ENCODE measurements around the gene EIF3F.

The EIF3F gene

GRCh38 chr11:8015753-8016239, 28.7 kb downstream of the EIF3F start:
- no peaks in the 10 kb centered on the region for H3K36me3 ChIP-seq (ENCODE audit: control insufficient read depth, insufficient read depth, low read length)
- H3K27me3 ChIP-seq (ENCODE audit: control insufficient read depth, insufficient read depth, low read length), result no peaks in the 10 kb centered on the region
- no peak overlapping the region for H3K9ac ChIP-seq
- H3K4me2 ChIP-seq (ENCODE audit: low read length), result no peak overlapping the region
- no peak overlapping the region for H2AFZ ChIP-seq
- no peaks in the 10 kb centered on the region for H3K79me2 ChIP-seq
- no peak overlapping the region for H3K4me3 ChIP-seq (ENCODE audit: low read depth, low read length)
- H3K9me3 ChIP-seq (ENCODE audit: control insufficient read depth, low read length), result no peaks in the 10 kb centered on the region
- no peak overlapping the region for H3K27ac ChIP-seq
- no peaks in the 10 kb centered on the region for H3K4me1 ChIP-seq
- TF ChIP-seq CTCF (IDR thresholded peaks at IDR 0.05), result no peak

GRCh38 chr11:8016440-8016839, 29.3 kb downstream of the EIF3F start:
- no peaks in the 10 kb centered on the region for H3K27me3 ChIP-seq (ENCODE audit: control insufficient read depth, insufficient read depth, low read length)
- H3K36me3 ChIP-seq (ENCODE audit: control insufficient read depth, insufficient read depth, low read length), result no peaks in the 10 kb centered on the region
- H3K4me2 ChIP-seq (ENCODE audit: low read length), result no peak overlapping the region
- no peak for TF ChIP-seq CTCF (IDR thresholded peaks at IDR 0.05)
- no peaks in the 10 kb centered on the region for H3K9me3 ChIP-seq (ENCODE audit: control insufficient read depth, low read length)
- H3K4me1 ChIP-seq, result no peaks in the 10 kb centered on the region
- H3K79me2 ChIP-seq, result no peaks in the 10 kb centered on the region
- no peak overlapping the region for H3K27ac ChIP-seq
- no peak overlapping the region for H3K4me3 ChIP-seq (ENCODE audit: low read depth, low read length)
- H2AFZ ChIP-seq, result no peak overlapping the region
- H3K9ac ChIP-seq, result no peak overlapping the region

DNA sequence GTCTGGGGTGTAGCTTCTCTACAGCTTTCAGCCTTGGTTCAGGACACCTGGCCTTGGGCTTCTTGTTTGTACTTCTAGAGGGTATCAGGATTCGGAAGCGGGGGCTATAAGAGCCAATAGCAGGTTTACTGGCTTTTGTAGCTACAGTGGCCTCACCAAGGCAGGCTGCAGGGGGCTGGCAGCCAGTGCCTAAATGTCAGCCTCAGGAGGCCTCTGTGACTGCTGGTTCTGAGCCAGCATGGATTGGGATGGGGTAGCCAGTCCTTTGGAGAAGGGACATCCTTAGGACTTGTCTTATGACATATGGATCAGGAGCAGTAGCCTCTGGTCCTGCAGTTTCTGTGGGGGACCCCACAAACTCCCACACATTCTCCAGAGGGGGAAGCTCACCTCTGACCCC, 29.9 kb downstream of the EIF3F start:
- Histone ChIP-seq H3K4me1 (no peaks in the 10 kb centered on the region), H3K9ac (no peak overlapping the region), H2AFZ (no peak overlapping the region), H3K79me2 (peaks cover 1% of the 10 kb centered on the region), H3K27me3 (ENCODE audit: control insufficient read depth, insufficient read depth, low read length) (no peaks in the 10 kb centered on the region), H3K9me3 (ENCODE audit: control insufficient read depth, low read length) (no peaks in the 10 kb centered on the region), H3K36me3 (ENCODE audit: control insufficient read depth, insufficient read depth, low read length) (no peaks in the 10 kb centered on the region), H3K4me3 (ENCODE audit: low read depth, low read length) (no peak overlapping the region), H3K4me2 (ENCODE audit: low read length) (no peak overlapping the region), H3K27ac (no peak overlapping the region)
- TF ChIP-seq CTCF (IDR thresholded peaks at IDR 0.05), result no peak

DNA sequence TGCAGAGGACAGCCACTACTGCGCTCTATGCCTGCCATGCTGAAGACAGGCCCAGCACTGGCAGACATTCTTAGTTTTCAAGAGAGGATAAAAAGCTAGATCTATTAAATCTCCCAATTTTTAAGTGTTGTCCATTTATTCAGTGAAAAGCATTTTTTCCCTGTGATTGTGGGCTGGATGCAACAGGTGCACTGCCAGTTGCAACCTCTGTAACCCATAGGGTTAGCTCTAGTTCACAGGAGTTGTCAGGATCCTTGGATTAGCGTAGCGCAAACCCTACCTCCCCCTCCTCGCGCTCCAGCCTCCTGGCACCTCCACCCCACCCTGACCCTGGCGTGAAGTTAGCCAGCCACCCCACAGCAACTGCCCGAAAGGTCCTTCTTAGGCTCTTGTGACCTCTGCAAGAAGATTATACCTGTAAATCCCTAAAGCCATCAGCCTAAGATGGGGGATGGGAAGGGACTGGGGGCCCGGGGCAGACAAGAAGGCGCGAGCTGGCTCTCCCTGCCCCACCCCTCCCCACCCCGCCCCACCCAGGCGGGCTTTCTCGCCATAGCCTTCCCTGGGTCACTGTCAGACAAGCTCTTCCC, 30.9 kb downstream of the EIF3F start:
- peak overlapping the region; percentile 55 for H3K4me3 ChIP-seq (ENCODE audit: low read depth, low read length)
- peaks cover 4% of the 10 kb centered on the region for H3K79me2 ChIP-seq
- H3K27ac ChIP-seq, result peak overlapping the region; percentile 86
- H2AFZ ChIP-seq, result peak overlapping the region; percentile 90
- no peaks in the 10 kb centered on the region for H3K36me3 ChIP-seq (ENCODE audit: control insufficient read depth, insufficient read depth, low read length)
- no peaks in the 10 kb centered on the region for H3K4me1 ChIP-seq
- no peak overlapping the region for H3K9ac ChIP-seq
- H3K4me2 ChIP-seq (ENCODE audit: low read length), result peak overlapping the region; percentile 68
- H3K27me3 ChIP-seq (ENCODE audit: control insufficient read depth, insufficient read depth, low read length), result no peaks in the 10 kb centered on the region
- no peaks in the 10 kb centered on the region for H3K9me3 ChIP-seq (ENCODE audit: control insufficient read depth, low read length)
- no peak for TF ChIP-seq CTCF (IDR thresholded peaks at IDR 0.05)
